GM12878 (cell line): ENCODE measurements around the gene AIFM1. TPM values are rescaled to one million over a fixed set of nuclear protein-coding genes. Genes with fewer than 3 reads are reported as not detected.
A peak's percentile ranks its signal among the peaks of the same experiment; 100 is the strongest.

Source experiments
- BCL3 ChIP-seq: IDR thresholded peaks from 2 replicates; pipeline ENCODE4 v1.6.1; 2011; ENCODE audit warnings: borderline replicate concordance, low read depth, mild to moderate bottlenecking, moderate library complexity, low read length; ENCODE audit not compliant: insufficient read depth, poor library complexity, severe bottlenecking
- BRCA1 ChIP-seq: IDR thresholded peaks from 2 replicates; pipeline ENCODE4 v1.6.1; 2011; ENCODE audit warnings: low read depth, low read length, improper control_type of control experiment
- CBFB ChIP-seq: IDR thresholded peaks from 2 replicates; pipeline ENCODE4 v1.6.1; 2016; ENCODE audit warnings: antibody characterized with exemption, low read depth
- CEBPZ ChIP-seq: fragments of 150-350 bp; IDR thresholded peaks from 2 replicates; pipeline ENCODE4 v1.6.1; 2016; ENCODE audit warnings: low read depth, low read length
- CREB1 ChIP-seq: IDR thresholded peaks from 2 replicates; pipeline ENCODE4 v1.6.1; 2012; ENCODE audit warnings: low read depth, mild to moderate bottlenecking, inconsistent platforms
- EP300 ChIP-seq, 2 experiments: fragments of 150-350 bp in 1 of 2; IDR thresholded peaks; 2 replicates each; pipeline ENCODE4 v1.6.1; 2011 to 2012; ENCODE audit warnings: low read depth in 2 of 2, low read length in 2 of 2, borderline replicate concordance in 1 of 2, improper control_type of control experiment in 1 of 2, inconsistent platforms in 1 of 2; ENCODE audit not compliant: control insufficient read depth in 1 of 2
- ESRRA ChIP-seq: IDR thresholded peaks from 2 replicates; pipeline ENCODE4 v1.6.1; 2012; ENCODE audit warnings: mild to moderate bottlenecking, low read length, improper control_type of control experiment
- ETV6 ChIP-seq, 2 experiments: fragments of 450-650 bp in 1 of 2; IDR thresholded peaks in 1 of 2; conservative IDR thresholded peaks in 1 of 2; 2 replicates each; pipeline ENCODE4 v1.6.1; 2014; ENCODE audit warnings: antibody characterized with exemption in 1 of 2, borderline replicate concordance in 1 of 2, low read depth in 1 of 2, mild to moderate bottlenecking in 1 of 2, moderate library complexity in 1 of 2
- FOS ChIP-seq: IDR thresholded peaks from 3 replicates; pipeline ENCODE4 v1.6.1; 2011; ENCODE audit warnings: borderline replicate concordance; ENCODE audit not compliant: insufficient read length; ENCODE audit errors: extremely low read depth
- HDGF ChIP-seq: fragments of 450-650 bp; IDR thresholded peaks from 2 replicates; pipeline ENCODE4 v1.6.1; 2016; ENCODE audit warnings: antibody characterized with exemption
- IRF3 ChIP-seq: fragments of 450-650 bp; IDR thresholded peaks from 2 replicates; pipeline ENCODE4 v1.6.1; 2014; ENCODE audit warnings: mild to moderate bottlenecking
- MTA2 ChIP-seq: fragments of 450-650 bp; IDR thresholded peaks from 2 replicates; pipeline ENCODE4 v1.6.1; 2016; ENCODE audit warnings: low read depth, mild to moderate bottlenecking, moderate library complexity
- NFIC ChIP-seq: IDR thresholded peaks from 2 replicates; pipeline ENCODE4 v1.6.1; 2012; ENCODE audit warnings: low read depth, mild to moderate bottlenecking, inconsistent platforms, low read length, moderate library complexity
- NRF1 ChIP-seq: conservative IDR thresholded peaks from 2 replicates; pipeline ENCODE4 v1.6.1; 2011; ENCODE audit warnings: mild to moderate bottlenecking, low read depth, low read length, improper control_type of control experiment
- PAX8 ChIP-seq: fragments of 450-650 bp; IDR thresholded peaks from 2 replicates; pipeline ENCODE4 v1.6.1; 2017; ENCODE audit warnings: mild to moderate bottlenecking, moderate library complexity
- SIX5 ChIP-seq: IDR thresholded peaks from 2 replicates; pipeline ENCODE4 v1.6.1; 2011; ENCODE audit warnings: mild to moderate bottlenecking, low read depth, low read length, moderate library complexity; ENCODE audit not compliant: severe bottlenecking
- SMC3 ChIP-seq: IDR thresholded peaks from 2 replicates; pipeline ENCODE4 v1.6.1; 2011; ENCODE audit warnings: low read length, improper control_type of control experiment, borderline replicate concordance
- SREBF1 ChIP-seq: IDR thresholded peaks from 2 replicates; pipeline ENCODE4 v1.6.1; 2012; ENCODE audit warnings: mild to moderate bottlenecking, low read length
- ZNF24 ChIP-seq: fragments of 450-650 bp; IDR thresholded peaks from 2 replicates; pipeline ENCODE4 v1.6.1; 2017; ENCODE audit warnings: antibody characterized with exemption, mild to moderate bottlenecking
- ZNF384 ChIP-seq: IDR thresholded peaks from 2 replicates; pipeline ENCODE4 v1.6.1; 2012; ENCODE audit warnings: low read depth, mild to moderate bottlenecking, low read length, improper control_type of control experiment, borderline replicate concordance
- ZNF687 ChIP-seq: fragments of 450-650 bp; IDR thresholded peaks from 2 replicates; pipeline ENCODE4 v1.6.1; 2017; ENCODE audit warnings: mild to moderate bottlenecking, moderate library complexity
- polyA plus RNA-seq, 11 experiments: library from polyadenylated mRNA; depleted of rRNA in 4 of 11; unstranded in 6 of 11; stranded (reverse) in 5 of 11; fragments of >200 nt; fragmentation: Nextera tagmentation in 4 of 11; fragmentation: Illumina TruSeq in 1 of 11; extraction: Ambion mirVana in 4 of 11; extraction: Trizol in 1 of 11; gene quantifications; 1 replicate in 1 of 11; 2 replicates in 10 of 11; pipeline versions ENCODE4 v1.2.1 to v1.2.3, GENCODE V29; 2011 to 2016; ENCODE audit warnings: inconsistent platforms in 2 of 11, missing spikeins in 2 of 11, low read depth in 1 of 11
- total RNA-seq, 4 experiments: library from RNA; depleted of rRNA in 3 of 4; stranded (reverse); fragments of >200 nt in 3 of 4; fragmentation: Illumina TruSeq in 1 of 4; extraction: Trizol in 1 of 4; gene quantifications; 2 replicates each; pipeline versions ENCODE4 v1.2.1 to v1.2.3, GENCODE V29; 2013 to 2021

The AIFM1 gene
- total and polyA plus RNA-seq, 10 of the 15 experiments (the other 5 are each of a cell fraction or from before 2014, with no cell fraction given): 44.2 to 121 (median 80.0) TPM

- TF ChIP-seq CEBPZ (no peak), BRCA1 (no peak), SREBF1 (no peak), BCL3 (peak; percentile 18), PAX8 (no peak), ESRRA (no peak), SMC3 (no peak), ZNF687 (no peak; the same call in 1 of the 2 replicates), IRF3 (no peak), FOS (no peak), HDGF (no peak), ZNF384 (no peak), CBFB (no peak), SIX5 (no peak), ZNF24 (no peak), ETV6 (conservative IDR thresholded peaks at IDR 0.05 in 1 of 2, IDR thresholded peaks at IDR 0.05 in 1 of 2; ENCODE audit: borderline replicate concordance in 1 of 2, low read depth in 1 of 2) (no peak; a peak in 1 of 4 replicates), NFIC (no peak), EP300 (IDR thresholded peaks at IDR 0.05; ENCODE audit: borderline replicate concordance in 1 of 2, control insufficient read depth in 1 of 2, low read depth in 2 of 2, low read length in 2 of 2) (peak in 1 of 2 experiments; percentile 47; a peak in 1 of 4 replicates), NRF1 (no peak), MTA2 (no peak; the same call in none of the 2 replicates), CREB1 (no peak)
These were observed 80.9 kb downstream of the AIFM1 start (continued) for GRCh38 chrX:130084631-130085237.
